WTC11 (cell line): ENCODE results near the gene C1orf167.

Experiments
- MYBL2 ChIP-seq: sonication (generic); formaldehyde crosslinking; IDR thresholded peaks from 2 replicates; pipeline ENCODE4 v1.8.1; 2023; ENCODE audit warnings: mild to moderate bottlenecking, moderate library complexity, missing genetic modification reagents
- NR3C1 ChIP-seq: sonication (generic); formaldehyde crosslinking; conservative IDR thresholded peaks from 2 replicates; pipeline ENCODE4 v1.8.1; 2023; ENCODE audit warnings: low read depth, mild to moderate bottlenecking, missing genetic modification reagents
- ZBTB21 ChIP-seq: sonication (generic); formaldehyde crosslinking; IDR thresholded peaks from 2 replicates; pipeline ENCODE4 v1.8.1; 2023; ENCODE audit warnings: mild to moderate bottlenecking, missing genetic modification reagents, borderline replicate concordance
- ZNF121 ChIP-seq: sonication (generic); formaldehyde crosslinking; IDR thresholded peaks from 2 replicates; pipeline ENCODE4 v1.8.0; 2023; ENCODE audit warnings: missing genetic modification reagents
- ZNF232 ChIP-seq: sonication (generic); formaldehyde crosslinking; IDR thresholded peaks from 2 replicates; pipeline ENCODE4 v1.8.0; 2022; ENCODE audit warnings: mild to moderate bottlenecking, missing genetic modification reagents
- ZNF671 ChIP-seq: fragments of 250-450 bp; sonication (Bioruptor Pico); IDR thresholded peaks from 2 replicates; pipeline ENCODE4 v1.8.0; 2021; ENCODE audit warnings: mild to moderate bottlenecking
- TF ChIP-seq, protein P1 (sequence below): fragments of 200-600 bp; IDR thresholded peaks from 2 replicates; pipeline ENCODE4 v1.8.0; 2022; ENCODE audit warnings: antibody characterized with exemption

DNA sequence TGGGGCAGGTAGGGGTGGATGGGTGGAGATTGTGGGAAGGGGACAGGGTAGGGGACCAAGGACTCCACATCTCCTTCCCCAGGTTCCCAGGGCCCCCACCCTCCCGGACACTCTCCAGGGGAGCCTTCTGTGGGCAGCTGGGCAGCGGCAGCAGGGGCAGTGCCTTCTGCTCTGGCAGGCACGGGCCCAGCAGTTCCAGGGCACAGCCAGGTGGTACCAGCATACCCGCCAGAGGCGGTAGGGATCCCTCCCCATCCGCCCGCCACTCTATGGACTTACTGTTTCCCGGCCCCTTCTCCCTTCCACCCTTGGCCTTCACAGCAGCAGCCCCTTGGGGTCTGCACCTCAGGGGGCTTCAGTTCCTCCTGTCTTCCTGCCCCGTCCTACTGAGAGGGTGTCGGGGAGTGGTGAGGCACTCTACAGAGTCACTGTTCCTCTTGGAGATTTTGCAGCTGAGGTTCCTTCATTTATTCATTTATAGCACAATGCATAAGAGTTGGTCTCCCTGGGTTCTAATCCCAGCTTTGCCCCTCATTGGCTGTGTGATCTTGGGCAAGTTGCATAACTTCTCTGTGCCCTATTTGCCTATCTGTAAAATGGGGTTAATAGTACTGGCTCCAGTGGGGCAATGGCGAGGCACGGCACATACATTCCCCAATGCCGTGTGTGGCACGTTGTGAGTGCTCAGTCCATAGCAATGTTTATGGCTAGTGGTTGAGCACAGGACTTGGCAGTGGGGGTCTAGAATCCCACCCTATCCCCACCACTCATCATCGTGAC, 17.0 kb downstream of the C1orf167 start:
- TF ChIP-seq, protein P1, sequence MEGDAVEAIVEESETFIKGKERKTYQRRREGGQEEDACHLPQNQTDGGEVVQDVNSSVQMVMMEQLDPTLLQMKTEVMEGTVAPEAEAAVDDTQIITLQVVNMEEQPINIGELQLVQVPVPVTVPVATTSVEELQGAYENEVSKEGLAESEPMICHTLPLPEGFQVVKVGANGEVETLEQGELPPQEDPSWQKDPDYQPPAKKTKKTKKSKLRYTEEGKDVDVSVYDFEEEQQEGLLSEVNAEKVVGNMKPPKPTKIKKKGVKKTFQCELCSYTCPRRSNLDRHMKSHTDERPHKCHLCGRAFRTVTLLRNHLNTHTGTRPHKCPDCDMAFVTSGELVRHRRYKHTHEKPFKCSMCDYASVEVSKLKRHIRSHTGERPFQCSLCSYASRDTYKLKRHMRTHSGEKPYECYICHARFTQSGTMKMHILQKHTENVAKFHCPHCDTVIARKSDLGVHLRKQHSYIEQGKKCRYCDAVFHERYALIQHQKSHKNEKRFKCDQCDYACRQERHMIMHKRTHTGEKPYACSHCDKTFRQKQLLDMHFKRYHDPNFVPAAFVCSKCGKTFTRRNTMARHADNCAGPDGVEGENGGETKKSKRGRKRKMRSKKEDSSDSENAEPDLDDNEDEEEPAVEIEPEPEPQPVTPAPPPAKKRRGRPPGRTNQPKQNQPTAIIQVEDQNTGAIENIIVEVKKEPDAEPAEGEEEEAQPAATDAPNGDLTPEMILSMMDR: no peak
- TF ChIP-seq ZNF671 (no peak), ZNF232 (no peak), NR3C1 (CRISPR knock-in tag) (no peak), MYBL2 (CRISPR knock-in tag) (no peak), ZNF121 (CRISPR knock-in tag) (no peak), ZBTB21 (CRISPR knock-in tag) (no peak)
